Measurements from ENCODE around the gene PRLR. TPM values are rescaled to one million over a fixed set of nuclear protein-coding genes. Genes with fewer than 3 reads are reported as not detected.
"Not testable (repeated sequence)": the region's sequence is repeated elsewhere in the genome, so short reads cannot be mapped to it uniquely, and the experiment has no call there.

Gene PRLR
- total RNA-seq, 1 donor from 2014 or later = 109 TPM

DNA sequence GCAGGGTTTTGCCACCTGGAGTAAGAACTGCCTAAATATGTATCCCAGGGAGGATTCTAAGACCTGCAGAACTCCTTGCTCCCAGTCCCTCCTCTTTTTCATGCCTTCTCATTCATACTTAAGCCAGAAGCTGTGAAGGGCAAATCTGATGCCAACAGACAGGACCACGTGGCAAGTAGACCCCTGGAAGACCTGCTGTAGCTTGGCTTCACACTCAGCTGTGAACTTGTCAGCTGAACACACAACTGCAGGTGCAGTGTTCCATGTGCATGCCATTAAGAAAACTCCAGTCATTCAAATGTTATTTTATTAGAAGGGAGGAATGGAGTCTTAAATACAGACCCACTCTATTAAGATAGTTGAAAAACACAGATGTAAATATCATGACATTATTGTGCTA lies 103.3 kb downstream of the PRLR start:
- DNase-seq (ENCODE audit: low spot score) = no peak

DNA sequence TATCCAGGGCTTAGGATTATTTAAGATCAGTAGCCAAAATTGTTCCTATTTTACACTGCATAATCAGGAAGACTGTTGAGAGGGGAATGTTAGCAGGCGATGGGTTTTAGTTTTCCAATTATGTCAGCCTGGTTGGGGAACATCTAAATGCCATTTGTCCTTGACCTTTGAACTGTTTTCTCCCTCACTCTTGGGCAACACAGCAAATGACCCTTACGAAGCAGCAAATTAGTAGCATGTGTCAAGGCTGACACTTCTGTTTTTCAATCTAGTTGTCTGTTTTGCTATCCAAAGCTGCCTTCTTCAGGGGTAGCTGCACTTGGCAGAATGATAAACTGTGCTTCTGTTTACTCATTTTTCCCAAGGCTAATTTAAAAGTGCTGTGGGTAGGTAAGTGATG lies 104.5 kb downstream of the PRLR start:
- no peak for DNase-seq (ENCODE audit: low spot score)

DNA sequence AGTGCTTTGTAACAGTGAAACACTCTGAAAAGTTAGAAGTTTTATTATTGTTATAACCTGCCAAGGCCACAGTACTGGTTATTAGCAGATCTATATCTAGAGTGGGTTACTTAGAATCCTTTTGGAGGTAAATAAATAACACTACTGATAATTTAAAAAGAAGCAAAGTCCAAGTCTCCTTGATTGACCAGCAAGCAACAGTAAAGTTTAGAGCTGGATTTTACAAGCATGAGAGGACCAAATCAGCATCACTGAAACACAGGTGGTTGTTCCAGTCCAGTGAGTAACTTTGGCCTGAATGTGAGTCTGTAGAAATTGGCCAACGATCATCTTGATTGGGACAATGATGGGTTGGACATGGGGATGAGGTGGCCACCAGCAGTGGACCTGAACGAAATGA lies 105.4 kb downstream of the PRLR start:
- no peak for DNase-seq (ENCODE audit: low spot score)

DNA sequence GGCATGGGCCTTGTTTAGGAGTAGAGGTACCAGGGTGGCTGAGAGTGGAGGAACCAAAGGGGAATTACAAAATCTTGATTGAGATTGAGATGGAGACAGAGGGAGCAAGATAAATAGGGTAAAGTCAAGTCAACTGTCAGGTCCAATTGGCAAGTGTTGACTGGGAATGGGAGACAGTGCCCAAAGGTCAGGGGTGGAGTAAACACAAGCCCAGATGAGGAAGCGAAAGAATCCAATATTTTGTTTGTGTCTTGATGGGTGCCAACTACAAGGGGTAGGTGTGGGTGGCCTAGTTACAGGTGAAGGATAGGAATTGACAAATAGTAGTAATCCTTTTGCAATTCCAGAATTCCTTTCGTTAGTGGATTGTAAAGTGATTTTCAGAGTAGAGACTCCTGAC lies 107.5 kb downstream of the PRLR start:
- no peak for DNase-seq (ENCODE audit: low spot score)

DNA sequence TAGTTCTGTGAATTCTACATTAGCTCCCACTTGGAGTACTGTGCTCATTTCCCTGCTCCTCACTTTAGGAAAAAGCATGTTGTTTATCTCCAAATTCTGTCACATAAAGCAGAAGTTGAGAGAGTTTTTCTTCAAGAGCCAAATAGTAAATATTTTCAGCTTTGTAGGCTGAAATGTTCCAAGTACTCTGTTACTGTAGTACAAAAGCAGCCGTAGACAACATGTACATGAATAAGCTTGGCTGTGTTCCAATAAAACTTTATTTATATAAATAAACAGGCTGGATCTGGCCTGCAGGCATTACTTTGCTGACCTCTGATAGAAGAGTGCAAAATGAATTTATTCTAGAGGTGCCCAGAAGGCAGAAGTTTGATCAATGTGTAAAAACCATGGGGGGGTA lies 109.6 kb downstream of the PRLR start:
- DNase-seq (ENCODE audit: low spot score) = no peak

DNA sequence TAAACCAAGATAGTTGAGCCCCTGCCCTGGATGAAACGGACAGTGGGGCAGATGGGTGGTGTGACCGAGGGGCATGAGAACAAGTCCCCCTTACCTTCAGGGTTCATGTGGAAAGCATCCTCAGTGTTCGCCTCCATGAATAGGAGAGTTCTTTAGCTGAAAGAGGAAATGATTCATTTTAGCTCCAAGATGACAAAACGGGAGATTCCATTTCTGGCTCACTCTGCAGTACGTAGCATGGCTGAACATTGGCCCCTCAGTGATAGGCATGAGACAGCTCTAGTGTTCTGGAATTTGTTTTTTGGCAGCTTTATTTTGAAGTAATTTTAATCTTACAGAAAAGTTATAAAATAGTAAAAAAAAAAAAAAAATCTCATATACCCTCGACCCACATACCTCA lies 112.3 kb downstream of the PRLR start:
- DNase-seq (ENCODE audit: low spot score) = no peak

DNA sequence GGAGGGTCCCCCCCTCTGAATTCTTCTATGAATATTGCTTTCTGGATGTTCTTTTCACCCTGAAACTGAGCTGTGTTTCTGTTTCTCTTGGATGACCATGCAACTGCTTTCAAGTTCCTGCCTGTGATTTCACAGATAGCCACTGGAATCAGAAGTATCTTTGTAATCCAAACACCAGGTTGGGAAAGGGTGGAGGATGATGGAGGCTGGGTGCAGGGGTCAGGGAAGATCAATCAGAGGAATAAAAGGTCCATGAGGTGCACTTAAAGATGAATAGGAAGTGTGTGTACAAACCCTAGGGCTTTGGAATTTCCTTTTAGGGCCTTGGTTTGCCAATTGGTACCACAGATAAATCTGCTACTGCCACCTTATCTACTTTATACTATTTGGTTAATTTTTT lies 114.4 kb downstream of the PRLR start:
- DNase-seq (ENCODE audit: low spot score) = no peak

DNA sequence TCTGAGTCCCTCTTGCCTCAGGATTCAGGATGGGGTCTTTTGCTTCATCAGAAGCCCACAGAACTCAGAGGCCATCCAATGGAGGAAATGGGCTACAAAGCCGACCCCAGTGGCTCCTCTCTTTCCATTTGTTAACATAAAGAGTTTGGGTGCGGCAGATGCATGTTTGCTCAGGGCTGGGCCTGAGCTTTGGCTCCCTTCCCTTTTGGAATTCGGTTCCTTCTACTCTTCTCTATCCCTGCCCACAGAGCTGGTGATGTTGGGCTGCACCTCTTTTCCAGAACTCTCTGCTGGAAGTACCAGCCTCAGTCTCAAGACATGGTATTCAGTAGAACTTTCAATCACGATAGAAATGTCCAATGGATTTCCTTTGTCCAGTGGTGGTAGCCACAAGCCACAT lies 115.6 kb downstream of the PRLR start:
- DNase-seq (ENCODE audit: low spot score) = no peak

DNA sequence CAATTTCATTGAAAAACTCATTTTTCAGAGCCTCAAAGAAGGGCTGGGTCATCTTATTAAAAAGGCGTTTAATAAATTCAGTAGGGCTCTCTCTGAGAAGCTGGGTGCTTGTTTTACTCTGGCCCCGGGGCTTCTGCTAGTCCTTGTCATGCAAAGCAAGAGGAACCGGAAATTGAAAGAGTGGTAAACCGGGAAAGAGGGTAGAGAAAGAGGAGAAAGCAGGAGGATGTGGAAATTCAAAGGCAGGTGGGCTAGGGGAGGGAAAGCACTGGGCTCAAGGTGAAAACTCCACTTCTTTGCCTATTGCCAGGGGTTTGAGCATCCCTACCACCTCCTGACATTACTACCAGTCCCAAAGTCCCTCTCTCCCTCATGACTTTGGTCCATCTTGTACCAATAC lies 118.0 kb downstream of the PRLR start:
- DNase-seq (ENCODE audit: low spot score) = no peak

DNA sequence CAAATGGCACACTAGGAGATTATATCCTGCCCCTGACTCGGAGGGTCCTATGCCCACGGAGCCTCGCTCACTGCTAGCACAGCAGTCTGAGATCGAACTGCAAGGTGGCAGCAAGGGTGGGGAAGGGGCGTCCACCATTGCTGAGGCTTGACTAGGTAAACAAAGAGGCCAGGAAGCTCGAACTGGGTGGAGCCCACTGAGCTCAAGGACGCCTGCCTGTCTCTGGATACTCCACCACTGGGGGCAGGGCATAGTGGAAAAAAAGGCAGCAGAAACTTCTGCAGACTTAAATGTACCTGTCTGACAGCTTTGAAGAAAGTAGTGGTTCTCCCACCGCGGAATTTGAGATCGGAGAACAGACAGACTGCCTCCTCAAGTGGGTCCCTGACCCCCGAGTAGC lies 125.7 kb downstream of the PRLR start:
- DNase-seq (ENCODE audit: low spot score) = not testable (repeated sequence)

DNA sequence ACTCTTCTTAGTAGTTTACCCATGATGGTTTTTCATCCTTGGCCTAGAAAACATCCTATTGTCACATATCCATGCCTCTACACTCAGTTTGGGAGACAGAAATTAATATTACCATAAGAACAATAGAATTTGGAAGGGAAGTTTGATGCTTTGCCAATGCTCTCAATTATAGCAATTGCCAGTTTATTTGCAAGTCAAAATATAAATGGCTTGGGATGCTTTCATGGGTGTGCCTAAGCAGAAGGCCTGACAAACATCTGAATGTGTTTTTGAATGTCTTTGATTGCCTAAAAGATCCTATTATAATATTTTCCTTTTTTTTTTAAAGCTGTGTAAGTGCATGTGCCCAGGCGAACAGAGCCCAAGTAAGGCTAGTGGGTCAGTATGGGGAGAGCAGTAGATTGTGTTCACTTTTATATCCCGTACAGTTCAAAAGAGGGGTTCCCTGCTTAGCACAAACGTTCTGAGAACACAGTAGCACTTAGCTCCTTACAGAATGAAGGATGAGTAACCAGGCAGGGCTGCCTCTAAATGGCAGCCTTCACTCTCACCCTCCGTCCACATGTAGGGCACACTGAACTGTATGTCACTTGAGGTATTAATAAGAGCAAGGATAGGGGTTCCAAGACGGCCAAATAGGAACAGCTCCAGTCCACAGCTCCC lies 126.5 kb downstream of the PRLR start:
- DNase-seq (ENCODE audit: low spot score) = no peak

DNA sequence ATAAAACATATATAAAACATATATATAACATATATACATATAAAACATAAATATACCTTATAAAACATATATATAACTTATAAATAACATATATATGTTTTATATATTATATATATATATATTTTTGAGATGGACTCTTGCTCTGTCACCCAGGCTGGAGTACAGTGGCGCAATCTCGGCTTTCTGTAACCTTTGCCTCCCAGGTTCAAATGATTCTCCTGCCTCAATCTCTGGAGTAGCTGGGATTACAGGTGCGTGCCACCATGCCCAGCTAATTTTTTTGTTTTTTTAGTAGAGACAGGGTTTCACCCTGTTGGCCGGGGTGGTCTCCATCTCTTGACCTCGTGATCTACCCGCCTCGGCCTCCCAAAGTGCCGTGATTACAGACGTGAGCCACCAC lies 128.6 kb downstream of the PRLR start:
- not testable (repeated sequence) for DNase-seq (ENCODE audit: low spot score)

DNA sequence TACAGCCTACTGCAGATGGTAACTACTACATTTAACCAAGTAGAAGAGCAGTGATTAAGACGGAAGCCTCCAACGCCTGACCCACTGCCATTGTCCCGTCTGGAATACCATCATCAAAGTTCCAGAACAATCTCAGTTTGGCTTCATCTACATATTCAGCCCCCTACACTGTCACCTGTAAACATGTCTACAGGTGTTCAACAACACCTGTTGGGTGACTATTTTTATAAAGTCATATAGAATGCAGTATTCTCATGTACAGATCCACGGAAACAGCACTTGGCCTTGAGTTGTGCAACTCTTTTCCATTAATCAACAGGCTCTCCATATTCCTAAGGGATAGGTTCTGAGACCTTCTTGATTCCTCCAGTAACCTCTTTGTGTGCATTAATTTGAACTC lies 129.3 kb downstream of the PRLR start:
- no peak for DNase-seq (ENCODE audit: low spot score)

DNA sequence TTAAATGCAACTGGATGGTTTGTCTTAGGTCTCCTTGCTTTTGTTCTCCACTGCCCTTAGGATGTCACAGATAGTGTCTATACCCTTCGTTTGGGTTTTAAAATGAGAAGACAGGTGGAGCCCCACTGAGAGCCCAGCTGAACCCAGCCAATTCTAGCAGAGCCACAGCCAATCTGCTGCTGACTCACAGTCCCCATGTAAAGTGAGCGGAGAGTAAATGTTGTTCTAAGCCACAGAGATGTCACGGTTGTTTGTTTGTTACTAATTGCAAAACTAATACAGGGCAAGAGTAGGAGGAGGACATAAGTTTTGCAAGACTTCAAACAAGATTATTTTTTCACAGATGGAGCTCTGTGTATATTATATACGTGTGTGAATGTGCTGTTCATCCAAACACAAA lies 132.1 kb downstream of the PRLR start:
- no peak for DNase-seq (ENCODE audit: low spot score)

DNA sequence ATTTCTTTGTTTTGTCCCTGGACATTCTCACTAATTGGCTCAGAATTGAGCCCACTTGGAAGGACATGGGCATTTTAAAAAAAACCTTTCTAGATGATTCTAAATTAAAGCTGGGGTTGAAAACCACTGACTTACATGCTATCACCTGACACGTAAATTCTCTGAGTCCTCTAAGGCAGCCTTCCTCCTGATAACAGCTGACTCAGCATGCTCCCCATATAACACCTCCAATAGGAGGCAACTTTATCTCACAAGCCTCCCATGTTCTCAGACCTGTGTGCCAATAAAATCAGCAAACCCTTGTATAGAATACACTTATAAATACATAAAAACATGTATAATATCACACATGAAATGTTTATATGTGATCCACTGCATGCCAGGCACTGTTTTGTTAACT lies 133.4 kb downstream of the PRLR start:
- no peak for DNase-seq (ENCODE audit: low spot score)

DNA sequence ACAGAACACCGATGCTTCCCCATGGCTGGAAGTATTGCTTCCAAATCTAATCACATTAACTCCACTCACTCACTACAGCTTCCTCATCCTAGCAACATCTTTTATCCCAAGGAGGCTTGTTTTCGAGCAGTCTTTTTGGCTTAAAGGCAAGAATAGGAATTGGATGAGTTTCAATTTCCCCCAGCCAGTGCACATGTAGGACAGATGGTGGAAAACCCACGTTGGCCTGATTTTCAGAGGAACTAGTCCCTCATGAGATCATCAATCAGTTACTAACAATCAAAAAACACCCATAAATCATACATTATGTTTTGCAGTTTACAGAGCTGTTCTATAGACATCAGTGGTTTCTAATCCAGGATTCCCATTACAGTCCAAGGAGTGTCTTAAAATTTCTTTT lies 134.1 kb downstream of the PRLR start:
- DNase-seq (ENCODE audit: low spot score) = peak; percentile 46

DNA sequence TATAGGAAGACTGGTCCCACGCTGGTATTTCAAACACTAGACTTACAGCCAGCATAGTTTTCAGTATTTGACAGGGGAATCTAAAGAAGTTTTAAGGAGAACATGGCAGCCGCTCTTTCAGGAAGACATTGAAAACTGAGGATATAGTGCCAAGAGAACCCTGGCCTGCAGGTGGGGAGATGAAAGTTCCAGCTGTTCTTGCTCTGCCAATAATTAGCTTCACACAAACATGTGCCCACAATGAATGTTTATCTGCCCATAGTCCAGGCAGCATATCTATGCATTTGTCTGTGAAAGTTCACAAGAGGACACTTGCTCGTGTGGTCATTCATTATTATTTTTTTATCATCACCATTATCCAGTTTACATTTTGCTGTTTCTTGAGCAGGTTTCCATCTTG lies 134.9 kb downstream of the PRLR start:
- no peak for DNase-seq (ENCODE audit: low spot score)

DNA sequence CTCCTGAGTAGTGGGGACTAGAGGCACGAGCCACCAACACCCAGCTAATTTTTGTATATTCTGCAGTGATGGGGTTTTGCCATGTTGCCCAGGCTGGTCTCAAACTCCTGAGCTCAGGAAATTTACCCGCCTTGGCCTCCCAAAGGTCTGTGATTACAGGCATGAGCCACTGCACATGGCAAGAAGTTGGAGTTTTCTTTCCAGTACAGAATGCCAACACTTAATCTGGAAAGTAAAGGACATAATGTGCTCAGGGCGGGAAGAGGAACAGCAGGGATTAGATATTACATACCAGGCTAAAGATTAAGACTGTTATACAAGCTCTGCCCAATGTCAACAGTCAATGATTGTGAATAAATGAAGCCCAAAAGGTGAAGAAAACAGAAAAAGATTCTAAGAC lies 135.3 kb downstream of the PRLR start:
- DNase-seq (ENCODE audit: low spot score) = peak; percentile 83

DNA sequence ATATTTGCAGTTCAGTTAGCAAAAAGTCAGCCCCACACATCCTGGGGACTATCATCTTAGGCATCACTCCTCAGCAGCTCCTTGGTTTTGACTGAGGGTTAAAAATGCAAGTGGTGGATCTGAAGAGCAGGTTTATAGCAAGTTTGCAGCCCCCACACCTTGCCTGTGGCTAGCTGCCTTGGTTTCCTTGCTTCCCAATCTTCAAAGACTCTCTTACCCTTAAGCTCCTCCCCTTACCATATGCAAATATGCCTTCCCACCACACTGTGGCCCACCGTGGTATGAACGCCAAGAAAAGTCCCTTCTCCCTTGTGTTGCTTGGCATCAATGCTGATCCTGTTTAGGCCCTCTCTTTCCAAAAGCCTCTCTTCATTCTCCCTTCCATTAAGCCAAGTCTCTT lies 137.6 kb downstream of the PRLR start:
- no peak for DNase-seq (ENCODE audit: low spot score)

DNA sequence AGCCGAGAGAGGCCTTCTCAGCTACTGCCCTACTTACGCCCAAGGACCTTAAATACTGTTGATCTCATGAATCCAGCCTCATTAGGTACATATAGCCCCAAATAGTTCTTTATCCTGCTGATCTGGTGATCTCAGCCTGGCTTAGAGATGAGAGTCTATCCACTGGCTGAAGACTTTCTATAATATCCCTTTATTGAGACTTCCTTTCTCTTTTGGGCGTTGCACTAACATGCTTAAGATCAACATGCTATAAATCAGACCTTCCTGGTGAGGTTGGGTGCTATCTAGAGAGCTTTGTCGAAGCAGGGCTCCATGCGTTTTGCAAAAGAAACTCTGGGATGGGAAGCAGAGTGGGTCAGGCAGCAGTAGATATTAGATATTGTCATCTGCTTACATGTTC lies 138.6 kb downstream of the PRLR start:
- peak; percentile 81 for DNase-seq (ENCODE audit: low spot score)

DNA sequence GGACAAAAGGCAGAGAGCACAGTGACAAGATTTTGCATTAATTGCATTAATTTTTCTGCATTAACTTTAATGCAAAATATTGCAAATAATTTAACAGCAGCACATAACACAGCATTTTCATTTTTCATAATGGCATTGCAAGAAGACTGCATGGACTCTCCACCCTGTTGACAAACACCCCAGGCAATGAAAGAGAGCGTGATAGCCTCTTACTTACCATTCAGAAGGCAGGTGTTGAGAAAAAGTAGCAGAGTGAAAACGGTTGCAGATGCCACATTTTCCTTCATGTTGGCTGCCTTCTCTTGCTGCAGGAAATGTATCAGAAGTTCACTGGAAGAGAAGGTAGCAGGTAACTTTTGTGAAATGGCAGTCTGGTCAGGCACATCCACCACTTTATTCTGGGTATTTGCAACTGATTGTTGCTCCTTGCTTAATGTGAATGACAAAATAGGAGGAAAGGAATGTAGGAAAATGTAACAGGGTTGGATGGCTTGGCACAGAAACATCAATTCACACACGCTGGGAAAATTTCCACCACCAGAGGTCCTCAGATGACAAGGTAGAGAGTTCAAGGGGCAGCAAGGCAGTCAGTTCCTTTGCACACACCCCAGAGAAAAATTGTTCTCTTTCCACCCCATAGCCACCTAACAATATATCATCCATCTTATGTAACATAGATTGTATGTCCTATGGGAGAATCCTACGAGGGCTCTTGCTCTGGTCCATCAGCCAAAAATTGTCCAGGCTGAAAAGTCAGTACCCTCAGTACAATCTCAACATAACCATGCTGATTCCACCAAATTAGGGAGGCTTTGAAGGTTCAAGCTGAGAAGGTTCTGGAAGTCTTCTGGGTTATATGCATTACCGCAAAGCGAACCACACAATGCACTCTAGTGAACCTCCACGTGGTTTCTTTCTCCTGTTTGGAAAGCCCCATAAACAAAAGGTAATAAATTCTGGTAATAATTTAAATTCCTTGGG lies 140.7 kb downstream of the PRLR start:
- DNase-seq (ENCODE audit: low spot score) = peak; percentile 67

DNA sequence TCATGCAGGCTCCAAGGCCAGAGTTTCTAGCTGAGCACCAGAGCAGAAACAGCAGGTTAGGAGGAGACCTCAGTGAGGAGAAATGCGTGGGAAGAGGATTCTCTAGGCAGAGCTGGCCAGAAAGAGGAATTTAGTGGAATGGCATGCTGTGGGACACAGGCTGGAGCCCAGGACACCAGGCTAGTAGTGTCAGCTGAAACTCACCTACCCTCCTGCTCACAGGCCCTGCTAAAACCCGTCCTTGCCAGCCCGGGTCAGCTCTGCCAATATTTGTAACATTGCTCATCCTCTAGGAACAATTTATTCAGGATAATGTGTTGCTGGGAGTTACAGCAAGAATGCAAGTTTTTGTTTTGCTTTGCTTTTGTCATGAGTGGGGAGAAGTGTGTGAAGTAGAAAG lies 142.3 kb downstream of the PRLR start:
- no peak for DNase-seq (ENCODE audit: low spot score)

DNA sequence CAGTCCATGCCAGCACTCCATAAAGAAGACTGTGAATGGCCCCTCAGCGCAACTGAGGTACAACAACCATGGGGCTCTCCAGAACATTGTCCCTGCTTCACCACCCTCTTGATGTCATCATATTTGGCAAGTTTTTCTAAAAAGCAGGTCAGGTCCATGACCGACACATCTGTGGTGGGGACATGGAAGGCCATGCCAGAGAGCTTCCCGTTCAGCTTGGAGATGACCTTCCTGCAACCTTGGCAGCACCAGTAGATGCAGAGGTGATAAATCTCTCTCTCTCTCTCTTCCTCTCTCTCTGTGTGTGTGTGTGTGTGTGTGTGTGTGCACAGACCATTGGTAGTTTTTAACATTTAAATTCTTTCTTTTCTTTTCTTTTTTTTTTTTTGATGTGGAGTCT lies 147.1 kb downstream of the PRLR start:
- DNase-seq (ENCODE audit: low spot score) = no peak

Measured in umbilical cord (tissue), 2 donors.